H1 (cell line): Measurements from ENCODE around the gene OTUD5. TPM values are rescaled to one million over a fixed set of nuclear protein-coding genes. Genes with fewer than 3 reads are reported as not detected.

ENCODE experiments used
- HDAC2 ChIP-seq, 2 experiments: fragments of 300-600 bp in 1 of 2; sonication (generic) in 1 of 2; IDR thresholded peaks; 2 replicates each; pipeline ENCODE4 v1.6.1; 2011 to 2012; ENCODE audit warnings: low read depth in 2 of 2, low read length in 2 of 2, mild to moderate bottlenecking in 2 of 2, moderate library complexity in 2 of 2, borderline replicate concordance in 1 of 2, inconsistent platforms in 1 of 2
- HDAC6 ChIP-seq: IDR thresholded peaks from one replicate; pipeline ENCODE4 v1.7.1; 2012; ENCODE audit warnings: low read depth, mild to moderate bottlenecking, inconsistent platforms, low read length, moderate library complexity
- polyA plus RNA-seq, 7 experiments: library from polyadenylated mRNA; depleted of rRNA in 3 of 7; stranded (reverse) in 5 of 7; unstranded in 2 of 7; fragments of >200 nt in 5 of 7; fragments of 200-250 nt in 2 of 7; gene quantifications; 1 replicate in 5 of 7; 2 replicates in 1 of 7; 4 replicates in 1 of 7; pipeline versions ENCODE4 v1.2.1 to v1.2.3, GENCODE V29; 2011 to 2013; ENCODE audit warnings: missing spikeins in 2 of 7, mixed read lengths in 2 of 7
- total RNA-seq: library from RNA; stranded (reverse); fragmentation: NEBNext Ultra II Directional; extraction: Animal tissue kit (Norgen Biotek cat#: 25700); gene quantifications from 2 replicates; pipeline ENCODE4 v1.2.1, GENCODE V29; 2021

OTUD5 gene
- total and polyA plus RNA-seq, 2 of the 8 experiments (the other 6 are each of a cell fraction or from before 2014, with no cell fraction given): 46.3 to 53.5 TPM

DNA sequence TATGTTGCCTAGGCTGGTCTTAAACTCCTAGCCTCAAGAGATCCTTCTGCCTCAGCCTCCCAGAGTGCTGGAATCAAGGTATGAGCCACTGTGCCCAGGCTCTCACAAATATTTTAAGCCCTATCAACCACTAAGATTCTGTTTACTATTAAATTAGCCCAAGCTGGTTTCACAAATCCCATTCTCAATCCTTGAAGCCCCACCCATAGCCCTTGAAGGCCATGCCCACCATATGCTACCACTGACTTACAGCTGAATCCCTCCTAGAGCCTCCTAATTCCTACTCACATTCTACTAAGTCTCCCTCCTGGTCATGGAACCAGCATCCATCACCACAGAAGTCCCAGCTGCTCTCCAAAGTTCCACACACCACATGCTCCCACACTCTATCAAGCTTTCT is 34.9 kb upstream of the OTUD5 start (continued):
- TF ChIP-seq HDAC2 (IDR thresholded peaks at IDR 0.05; ENCODE audit: borderline replicate concordance in 1 of 2, low read depth in 2 of 2, low read length in 2 of 2) (no peak), HDAC6 (no peak)
